HepG2 (cell line): ENCODE results near the gene AREL1.

ENCODE experiments used
- ELF1 ChIP-seq: sonication (generic); formaldehyde crosslinking; IDR thresholded peaks from 2 replicates; pipeline ENCODE4 v1.4.0; 2020; ENCODE audit warnings: missing genetic modification reagents
- FOSL2 ChIP-seq: sonication (generic); formaldehyde crosslinking; IDR thresholded peaks from 2 replicates; pipeline ENCODE4 v1.4.0; 2020; ENCODE audit warnings: missing genetic modification reagents
- HNRNPUL1 ChIP-seq: fragments of 200-400 bp; formaldehyde crosslinking; IDR thresholded peaks from 2 replicates; pipeline ENCODE4 v1.6.1; 2017; ENCODE audit warnings: low read depth, mild to moderate bottlenecking, low read length, moderate library complexity
- STAT5B ChIP-seq: sonication (generic); formaldehyde crosslinking; IDR thresholded peaks from 2 replicates; pipeline ENCODE4 v1.4.0; 2020; ENCODE audit warnings: missing genetic modification reagents
- TAF1 ChIP-seq: sonication (generic); formaldehyde crosslinking; IDR thresholded peaks from 2 replicates; pipeline ENCODE4 v1.4.0; 2020; ENCODE audit warnings: missing genetic modification reagents
- TF ChIP-seq, protein P1 (sequence below): sonication (generic); formaldehyde crosslinking; IDR thresholded peaks from 2 replicates; pipeline ENCODE4 v1.5.0; 2020; ENCODE audit warnings: mild to moderate bottlenecking, missing genetic modification reagents, moderate library complexity
- TF ChIP-seq, protein P2 (sequence below): sonication (generic); formaldehyde crosslinking; IDR thresholded peaks from 2 replicates; pipeline ENCODE4 v1.5.0; 2020; ENCODE audit warnings: mild to moderate bottlenecking, missing genetic modification reagents
- TF ChIP-seq, protein P3 (sequence below): sonication (generic); formaldehyde crosslinking; conservative IDR thresholded peaks from 2 replicates; pipeline ENCODE4 v1.4.0; 2020; ENCODE audit warnings: missing genetic modification reagents

DNA sequence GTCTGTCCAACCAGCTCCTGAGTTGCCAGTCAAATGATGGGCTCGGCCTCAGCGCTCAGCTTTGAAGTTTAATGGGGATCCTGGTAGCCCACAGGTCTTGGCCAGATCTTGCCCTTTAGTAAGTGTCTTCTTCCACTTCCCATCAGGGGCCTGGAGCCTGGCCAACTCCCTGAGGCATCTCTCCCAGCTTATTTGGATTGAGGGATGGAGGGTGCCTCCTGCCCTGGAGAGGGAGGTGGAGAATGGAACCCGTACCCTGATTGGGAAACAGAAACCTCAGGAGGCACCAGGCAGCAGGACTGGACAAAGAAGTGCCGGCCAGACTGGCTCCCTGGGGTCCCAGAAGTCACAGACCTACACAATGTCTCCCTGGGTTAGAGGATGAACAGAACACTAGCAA is 60.3 kb downstream of the AREL1 start:
- TF ChIP-seq HNRNPUL1 (no peak), FOSL2 (CRISPR knock-in tag) (no peak), STAT5B (CRISPR knock-in tag) (no peak), TAF1 (CRISPR knock-in tag) (no peak), ELF1 (no peak)
- TF ChIP-seq, protein P1, sequence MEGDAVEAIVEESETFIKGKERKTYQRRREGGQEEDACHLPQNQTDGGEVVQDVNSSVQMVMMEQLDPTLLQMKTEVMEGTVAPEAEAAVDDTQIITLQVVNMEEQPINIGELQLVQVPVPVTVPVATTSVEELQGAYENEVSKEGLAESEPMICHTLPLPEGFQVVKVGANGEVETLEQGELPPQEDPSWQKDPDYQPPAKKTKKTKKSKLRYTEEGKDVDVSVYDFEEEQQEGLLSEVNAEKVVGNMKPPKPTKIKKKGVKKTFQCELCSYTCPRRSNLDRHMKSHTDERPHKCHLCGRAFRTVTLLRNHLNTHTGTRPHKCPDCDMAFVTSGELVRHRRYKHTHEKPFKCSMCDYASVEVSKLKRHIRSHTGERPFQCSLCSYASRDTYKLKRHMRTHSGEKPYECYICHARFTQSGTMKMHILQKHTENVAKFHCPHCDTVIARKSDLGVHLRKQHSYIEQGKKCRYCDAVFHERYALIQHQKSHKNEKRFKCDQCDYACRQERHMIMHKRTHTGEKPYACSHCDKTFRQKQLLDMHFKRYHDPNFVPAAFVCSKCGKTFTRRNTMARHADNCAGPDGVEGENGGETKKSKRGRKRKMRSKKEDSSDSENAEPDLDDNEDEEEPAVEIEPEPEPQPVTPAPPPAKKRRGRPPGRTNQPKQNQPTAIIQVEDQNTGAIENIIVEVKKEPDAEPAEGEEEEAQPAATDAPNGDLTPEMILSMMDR (CRISPR knock-in tag) = no peak
- TF ChIP-seq, protein P2, sequence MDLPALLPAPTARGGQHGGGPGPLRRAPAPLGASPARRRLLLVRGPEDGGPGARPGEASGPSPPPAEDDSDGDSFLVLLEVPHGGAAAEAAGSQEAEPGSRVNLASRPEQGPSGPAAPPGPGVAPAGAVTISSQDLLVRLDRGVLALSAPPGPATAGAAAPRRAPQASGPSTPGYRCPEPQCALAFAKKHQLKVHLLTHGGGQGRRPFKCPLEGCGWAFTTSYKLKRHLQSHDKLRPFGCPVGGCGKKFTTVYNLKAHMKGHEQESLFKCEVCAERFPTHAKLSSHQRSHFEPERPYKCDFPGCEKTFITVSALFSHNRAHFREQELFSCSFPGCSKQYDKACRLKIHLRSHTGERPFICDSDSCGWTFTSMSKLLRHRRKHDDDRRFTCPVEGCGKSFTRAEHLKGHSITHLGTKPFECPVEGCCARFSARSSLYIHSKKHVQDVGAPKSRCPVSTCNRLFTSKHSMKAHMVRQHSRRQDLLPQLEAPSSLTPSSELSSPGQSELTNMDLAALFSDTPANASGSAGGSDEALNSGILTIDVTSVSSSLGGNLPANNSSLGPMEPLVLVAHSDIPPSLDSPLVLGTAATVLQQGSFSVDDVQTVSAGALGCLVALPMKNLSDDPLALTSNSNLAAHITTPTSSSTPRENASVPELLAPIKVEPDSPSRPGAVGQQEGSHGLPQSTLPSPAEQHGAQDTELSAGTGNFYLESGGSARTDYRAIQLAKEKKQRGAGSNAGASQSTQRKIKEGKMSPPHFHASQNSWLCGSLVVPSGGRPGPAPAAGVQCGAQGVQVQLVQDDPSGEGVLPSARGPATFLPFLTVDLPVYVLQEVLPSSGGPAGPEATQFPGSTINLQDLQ = no peak
- TF ChIP-seq, protein P3, sequence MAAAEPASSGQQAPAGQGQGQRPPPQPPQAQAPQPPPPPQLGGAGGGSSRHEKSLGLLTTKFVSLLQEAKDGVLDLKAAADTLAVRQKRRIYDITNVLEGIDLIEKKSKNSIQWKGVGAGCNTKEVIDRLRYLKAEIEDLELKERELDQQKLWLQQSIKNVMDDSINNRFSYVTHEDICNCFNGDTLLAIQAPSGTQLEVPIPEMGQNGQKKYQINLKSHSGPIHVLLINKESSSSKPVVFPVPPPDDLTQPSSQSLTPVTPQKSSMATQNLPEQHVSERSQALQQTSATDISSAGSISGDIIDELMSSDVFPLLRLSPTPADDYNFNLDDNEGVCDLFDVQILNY (CRISPR knock-in tag) = no peak
